Measurements from ENCODE around the gene SSBP3. TPM values are rescaled to one million over a fixed set of nuclear protein-coding genes. Genes with fewer than 3 reads are reported as not detected.

SSBP3 gene
- total RNA-seq, 1 donor from 2014 or later, result 161 TPM

DNA sequence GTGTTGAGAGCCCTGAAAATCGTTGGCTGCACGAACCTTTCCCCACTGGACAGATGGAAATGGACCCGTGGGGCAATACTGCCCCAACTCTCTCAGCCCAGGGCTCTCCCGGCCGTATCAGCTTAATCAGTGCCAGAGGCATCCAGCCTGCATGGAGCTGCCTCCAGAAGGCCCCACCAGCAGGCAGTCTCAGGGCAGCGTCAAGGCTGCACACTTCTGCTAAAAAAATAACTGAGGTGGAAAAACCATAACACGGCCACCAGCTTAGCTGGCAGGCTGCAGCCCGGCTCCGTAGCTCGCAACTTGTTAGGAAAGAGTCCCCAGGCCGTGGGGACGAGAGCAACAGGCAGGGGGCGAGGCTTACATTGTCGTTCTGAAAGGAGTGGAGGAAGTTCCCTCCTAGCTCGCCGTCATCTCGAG lies 178.3 kb downstream of the SSBP3 start:
- H3K36me3 Mint-ChIP-seq (ENCODE audit: insufficient read depth), result peaks cover 25% of the 10 kb centered on the region
- no peak overlapping the region for H3K4me3 Mint-ChIP-seq (ENCODE audit: low read depth)
- DNase-seq (ENCODE audit: low spot score, unreplicated experiment), result no peak
- H3K27me3 Mint-ChIP-seq, result no peaks in the 10 kb centered on the region
- H3K4me1 Mint-ChIP-seq (ENCODE audit: low read depth), result no peaks in the 10 kb centered on the region
- TF ChIP-seq, protein P1, sequence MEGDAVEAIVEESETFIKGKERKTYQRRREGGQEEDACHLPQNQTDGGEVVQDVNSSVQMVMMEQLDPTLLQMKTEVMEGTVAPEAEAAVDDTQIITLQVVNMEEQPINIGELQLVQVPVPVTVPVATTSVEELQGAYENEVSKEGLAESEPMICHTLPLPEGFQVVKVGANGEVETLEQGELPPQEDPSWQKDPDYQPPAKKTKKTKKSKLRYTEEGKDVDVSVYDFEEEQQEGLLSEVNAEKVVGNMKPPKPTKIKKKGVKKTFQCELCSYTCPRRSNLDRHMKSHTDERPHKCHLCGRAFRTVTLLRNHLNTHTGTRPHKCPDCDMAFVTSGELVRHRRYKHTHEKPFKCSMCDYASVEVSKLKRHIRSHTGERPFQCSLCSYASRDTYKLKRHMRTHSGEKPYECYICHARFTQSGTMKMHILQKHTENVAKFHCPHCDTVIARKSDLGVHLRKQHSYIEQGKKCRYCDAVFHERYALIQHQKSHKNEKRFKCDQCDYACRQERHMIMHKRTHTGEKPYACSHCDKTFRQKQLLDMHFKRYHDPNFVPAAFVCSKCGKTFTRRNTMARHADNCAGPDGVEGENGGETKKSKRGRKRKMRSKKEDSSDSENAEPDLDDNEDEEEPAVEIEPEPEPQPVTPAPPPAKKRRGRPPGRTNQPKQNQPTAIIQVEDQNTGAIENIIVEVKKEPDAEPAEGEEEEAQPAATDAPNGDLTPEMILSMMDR (IDR thresholded peaks at IDR 0.05; ENCODE audit: unreplicated experiment), result no peak
- no peak overlapping the region for H3K27ac Mint-ChIP-seq
- no peaks in the 10 kb centered on the region for H3K9me3 Mint-ChIP-seq (ENCODE audit: low read depth)

DNA sequence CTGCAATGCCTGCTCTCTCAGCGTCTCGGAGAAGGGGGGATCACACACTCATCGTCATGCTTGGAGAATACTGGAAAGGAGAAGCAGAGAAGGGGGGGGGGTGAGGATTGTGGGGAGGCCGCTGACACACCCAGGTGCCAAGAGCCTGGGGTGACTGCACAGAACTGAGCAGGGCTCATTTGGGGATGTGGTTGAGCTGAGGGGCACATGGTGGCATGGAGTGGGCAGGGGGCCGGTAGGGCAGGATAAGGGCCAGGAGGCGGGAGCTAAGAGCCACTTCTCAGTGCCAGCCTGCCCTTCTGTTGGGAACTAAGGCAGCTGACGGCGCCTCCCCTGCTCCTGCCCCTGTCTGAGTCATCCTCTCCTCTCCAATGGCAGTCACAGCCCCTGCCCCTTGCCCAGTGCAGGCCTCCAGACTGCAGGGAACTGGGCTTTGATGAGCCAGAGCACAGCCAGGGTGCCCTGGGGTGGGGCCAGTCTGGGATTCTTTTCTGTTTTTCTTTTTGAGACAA lies 179.0 kb downstream of the SSBP3 start:
- Mint-ChIP-seq H3K4me3 (ENCODE audit: low read depth) (no peak overlapping the region), H3K27ac (no peak overlapping the region), H3K27me3 (no peaks in the 10 kb centered on the region), H3K9me3 (ENCODE audit: low read depth) (no peaks in the 10 kb centered on the region), H3K4me1 (ENCODE audit: low read depth) (no peaks in the 10 kb centered on the region), H3K36me3 (ENCODE audit: insufficient read depth) (peaks cover 25% of the 10 kb centered on the region)
- TF ChIP-seq, protein P1 (IDR thresholded peaks at IDR 0.05; ENCODE audit: unreplicated experiment), result no peak
- DNase-seq (ENCODE audit: low spot score, unreplicated experiment), result no peak

DNA sequence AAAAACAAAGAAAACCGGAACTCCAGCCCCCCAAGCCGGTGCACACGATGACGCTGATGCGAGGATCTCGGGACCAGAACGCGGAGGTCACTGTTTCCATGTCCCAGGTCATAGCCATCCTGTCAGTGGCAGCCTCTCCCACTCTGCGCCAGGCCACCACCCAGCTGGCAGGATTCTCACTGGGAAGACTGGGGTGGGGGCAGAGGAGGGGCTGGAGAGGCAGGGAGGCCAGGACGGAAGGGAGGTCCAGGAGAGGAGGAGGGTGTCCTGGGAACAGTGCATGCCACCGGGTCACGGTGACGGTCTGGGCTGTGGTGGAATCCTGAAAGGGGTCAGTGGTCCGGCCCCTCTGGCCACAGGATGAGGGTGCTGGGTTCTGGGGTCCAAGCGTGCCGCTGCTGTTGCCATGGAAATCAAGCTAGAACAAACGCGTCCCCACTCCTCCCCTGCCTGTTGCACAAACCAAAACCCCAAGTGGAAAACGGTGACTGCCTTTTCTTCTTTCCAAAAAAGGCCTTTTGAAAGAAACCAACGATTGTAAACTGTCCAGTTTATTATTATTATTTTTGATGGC lies 180.1 kb downstream of the SSBP3 start:
- no peak overlapping the region for H3K4me3 Mint-ChIP-seq (ENCODE audit: low read depth)
- H3K27me3 Mint-ChIP-seq, result no peaks in the 10 kb centered on the region
- peaks cover 20% of the 10 kb centered on the region for H3K36me3 Mint-ChIP-seq (ENCODE audit: insufficient read depth)

DNA sequence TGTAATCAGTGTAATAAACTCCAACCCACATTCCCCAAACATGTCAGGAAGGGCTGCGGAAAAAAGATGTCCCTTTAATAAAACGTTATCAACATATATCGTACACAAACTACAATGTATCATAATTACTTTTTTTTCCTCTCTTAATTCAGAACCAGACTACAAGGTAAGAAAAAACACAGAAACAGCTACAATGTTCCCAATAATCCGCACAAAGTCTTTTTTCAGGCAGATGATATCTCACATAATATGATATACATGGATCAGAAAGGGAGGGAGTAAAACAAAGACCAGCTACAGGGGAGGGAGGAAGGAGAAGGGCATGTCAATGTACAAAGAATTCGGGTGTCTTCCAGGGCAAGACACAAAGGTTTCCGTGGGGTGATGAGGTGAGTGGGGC lies 180.8 kb downstream of the SSBP3 start:
- Mint-ChIP-seq H3K4me1 (ENCODE audit: low read depth) (no peaks in the 10 kb centered on the region), H3K4me3 (ENCODE audit: low read depth) (no peak overlapping the region), H3K27me3 (no peaks in the 10 kb centered on the region), H3K9me3 (ENCODE audit: low read depth) (no peaks in the 10 kb centered on the region), H3K27ac (peak overlapping the region; percentile 85), H3K36me3 (ENCODE audit: insufficient read depth) (peaks cover 16% of the 10 kb centered on the region)
- no peak for DNase-seq (ENCODE audit: low spot score, unreplicated experiment)
- TF ChIP-seq, protein P1 (IDR thresholded peaks at IDR 0.05; ENCODE audit: unreplicated experiment), result no peak

More for the DNA sequence above, 180.1 kb downstream of the SSBP3 start:
- H3K4me1 Mint-ChIP-seq (ENCODE audit: low read depth), result no peaks in the 10 kb centered on the region
- H3K9me3 Mint-ChIP-seq (ENCODE audit: low read depth), result no peaks in the 10 kb centered on the region
- TF ChIP-seq, protein P1 (IDR thresholded peaks at IDR 0.05; ENCODE audit: unreplicated experiment), result no peak
- no peak for DNase-seq (ENCODE audit: low spot score, unreplicated experiment)
- no peak overlapping the region for H3K27ac Mint-ChIP-seq

DNA sequence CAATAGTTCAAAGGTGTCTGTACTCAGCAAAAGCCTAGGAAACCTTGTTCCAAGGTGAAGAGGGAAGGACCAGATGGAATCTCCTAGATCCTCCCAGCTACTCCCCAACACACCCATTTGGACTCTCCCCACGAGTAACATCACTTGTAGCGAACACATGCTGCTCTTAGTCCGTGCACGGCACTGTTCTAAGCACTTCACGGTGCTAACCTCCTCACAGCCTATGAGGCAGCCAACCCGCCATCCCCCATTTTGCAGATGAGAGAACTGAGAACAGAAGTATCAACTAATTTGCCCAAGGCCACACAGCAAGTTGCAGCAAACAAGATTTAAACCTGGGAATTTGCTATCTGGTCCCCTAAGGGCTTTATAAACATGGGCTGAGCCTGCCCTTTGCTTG lies 182.0 kb downstream of the SSBP3 start:
- TF ChIP-seq, protein P1 (IDR thresholded peaks at IDR 0.05; ENCODE audit: unreplicated experiment), result no peak
- no peak overlapping the region for H3K4me3 Mint-ChIP-seq (ENCODE audit: low read depth)
- no peaks in the 10 kb centered on the region for H3K27me3 Mint-ChIP-seq
- H3K27ac Mint-ChIP-seq, result peak overlapping the region; percentile 51
- no peaks in the 10 kb centered on the region for H3K4me1 Mint-ChIP-seq (ENCODE audit: low read depth)
- peaks cover 15% of the 10 kb centered on the region for H3K36me3 Mint-ChIP-seq (ENCODE audit: insufficient read depth)
- no peaks in the 10 kb centered on the region for H3K9me3 Mint-ChIP-seq (ENCODE audit: low read depth)
- no peak for DNase-seq (ENCODE audit: low spot score, unreplicated experiment)
